Bronchial epithelial cell (primary cell): Measurements from ENCODE around the gene SNW1. TPM values are rescaled to one million over a fixed set of nuclear protein-coding genes. Genes with fewer than 3 reads are reported as not detected.

ENCODE experiments used
- DNase-seq: peaks from one replicate; pipeline ENCODE4 v3.0.0-alpha.2; 2010; ENCODE audit warnings: low read depth
- FAIRE-seq: peaks from 2 replicates; lab custom pipeline; 2011; peaks lifted over from hg19 to GRCh38; lab: Jason Lieb, UNC
- H3K27me3 ChIP-seq: 2 replicates; pipeline ENCODE4 v1.5.1; 2011; ENCODE audit warnings: low read length; ENCODE audit not compliant: control insufficient read depth, insufficient read depth
- H3K36me3 ChIP-seq: 2 replicates; pipeline ENCODE4 v1.5.1; 2011; ENCODE audit warnings: low read length; ENCODE audit not compliant: control insufficient read depth, insufficient read depth
- H3K4me3 ChIP-seq: 2 replicates; pipeline ENCODE4 v1.5.1; 2011; ENCODE audit warnings: mild to moderate bottlenecking, low read depth, low read length, control low read depth
- total RNA-seq: library from RNA; depleted of rRNA; stranded (reverse); fragments of >200 nt; gene quantifications from 2 replicates; pipeline ENCODE4 v1.2.1, GENCODE V29; 2014
- TF ChIP-seq, protein P1 (sequence below): IDR thresholded peaks from 2 replicates; pipeline ENCODE4 v1.5.1; 2011; ENCODE audit warnings: mild to moderate bottlenecking, moderate library complexity, low read length, control low read depth, inconsistent platforms; ENCODE audit not compliant: insufficient read depth, severe bottlenecking

SNW1 gene
- total RNA-seq: 45.5 and 76.8 TPM in 2 replicates

DNA sequence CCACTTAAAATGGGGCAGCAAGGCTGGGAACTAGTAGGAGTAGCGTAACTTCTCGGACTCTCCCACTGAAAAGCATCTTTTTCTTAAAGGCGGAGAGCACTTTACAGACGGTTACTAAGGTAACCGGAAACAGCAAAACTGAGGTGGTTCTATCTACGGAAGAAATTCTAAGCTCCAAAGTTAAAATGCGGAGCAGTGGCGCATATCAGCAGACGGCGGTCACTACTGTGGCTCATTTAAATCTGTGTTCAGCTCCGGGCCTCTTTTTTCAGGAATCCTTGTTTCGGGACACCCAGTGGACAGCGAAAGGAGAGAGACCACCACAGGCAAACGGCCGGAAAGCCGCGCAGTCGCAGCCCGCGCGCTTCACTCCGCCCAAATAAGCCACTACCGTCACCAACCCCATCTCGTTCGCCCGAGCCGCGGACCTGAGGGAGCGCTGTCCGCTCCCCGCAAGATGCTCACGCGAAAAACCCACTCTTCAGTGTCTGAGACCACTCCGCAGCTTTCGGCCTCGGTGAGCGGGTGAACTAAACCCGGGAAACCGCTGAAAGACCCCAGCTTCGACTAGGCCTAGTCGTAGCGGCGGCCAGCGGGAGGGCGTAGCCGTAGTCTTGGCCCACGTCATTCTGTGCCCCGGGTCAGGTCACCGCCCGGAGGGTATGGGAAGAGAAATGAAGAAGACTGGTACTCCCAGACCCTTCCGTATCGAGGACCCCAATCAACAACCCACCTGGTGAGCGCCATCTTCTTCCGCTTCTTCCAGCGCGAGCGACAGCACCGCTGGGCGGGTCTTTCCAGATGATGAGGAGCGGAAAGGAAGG is at the start of gene SNW1:
Gene SNW1, minus strand, starts transcription at position 776 of the 824 bp plus-strand sequence. Its CDS starts 29 bp downstream, at position 747.
- DNase-seq: peak; percentile 38
- no peak for FAIRE-seq
- TF ChIP-seq, protein P1, sequence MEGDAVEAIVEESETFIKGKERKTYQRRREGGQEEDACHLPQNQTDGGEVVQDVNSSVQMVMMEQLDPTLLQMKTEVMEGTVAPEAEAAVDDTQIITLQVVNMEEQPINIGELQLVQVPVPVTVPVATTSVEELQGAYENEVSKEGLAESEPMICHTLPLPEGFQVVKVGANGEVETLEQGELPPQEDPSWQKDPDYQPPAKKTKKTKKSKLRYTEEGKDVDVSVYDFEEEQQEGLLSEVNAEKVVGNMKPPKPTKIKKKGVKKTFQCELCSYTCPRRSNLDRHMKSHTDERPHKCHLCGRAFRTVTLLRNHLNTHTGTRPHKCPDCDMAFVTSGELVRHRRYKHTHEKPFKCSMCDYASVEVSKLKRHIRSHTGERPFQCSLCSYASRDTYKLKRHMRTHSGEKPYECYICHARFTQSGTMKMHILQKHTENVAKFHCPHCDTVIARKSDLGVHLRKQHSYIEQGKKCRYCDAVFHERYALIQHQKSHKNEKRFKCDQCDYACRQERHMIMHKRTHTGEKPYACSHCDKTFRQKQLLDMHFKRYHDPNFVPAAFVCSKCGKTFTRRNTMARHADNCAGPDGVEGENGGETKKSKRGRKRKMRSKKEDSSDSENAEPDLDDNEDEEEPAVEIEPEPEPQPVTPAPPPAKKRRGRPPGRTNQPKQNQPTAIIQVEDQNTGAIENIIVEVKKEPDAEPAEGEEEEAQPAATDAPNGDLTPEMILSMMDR: no peak
- Histone ChIP-seq H3K27me3 (no peaks in the 10 kb centered on the region), H3K4me3 (peak within 1 kb of the TSS; percentile 96), H3K36me3 (no peaks in the 10 kb centered on the region)

DNA sequence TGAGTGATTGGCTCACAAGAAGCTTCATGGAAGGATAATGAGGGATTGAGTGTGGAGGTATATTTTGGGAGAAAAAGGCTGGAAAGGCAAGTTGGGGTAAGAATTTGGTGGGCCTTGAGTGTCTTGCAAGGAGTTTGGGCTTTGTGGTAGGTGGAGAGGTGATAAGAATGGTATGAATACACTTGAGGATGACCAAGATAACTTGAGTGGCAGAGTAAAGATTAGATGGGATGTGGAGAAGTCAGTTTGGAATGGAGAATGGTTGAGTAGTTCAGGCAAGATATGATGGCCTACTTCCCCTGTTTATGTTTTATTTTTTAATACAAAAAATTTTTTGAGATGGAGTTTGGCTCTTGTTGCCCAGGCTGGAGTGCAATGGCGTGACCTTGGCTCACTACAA is 48.1 kb upstream of the SNW1 start:
- Histone ChIP-seq H3K36me3 (no peaks in the 10 kb centered on the region), H3K27me3 (no peaks in the 10 kb centered on the region), H3K4me3 (no peak overlapping the region)
- DNase-seq (no peak), FAIRE-seq (no peak)
- TF ChIP-seq, protein P1: no peak

- TF ChIP-seq, protein P1: no peak
- H3K36me3 ChIP-seq: no peaks in the 10 kb centered on the region
- DNase-seq: no peak
- no peaks in the 10 kb centered on the region for H3K27me3 ChIP-seq
- FAIRE-seq: no peak
- no peak overlapping the region for H3K4me3 ChIP-seq
Observed at GRCh38 chr14:77808250-77808649, 47.3 kb upstream of the SNW1 start.

GRCh38 chr14:77805706-77806105 is 44.8 kb upstream of the SNW1 start:
- DNase-seq: no peak
- Histone ChIP-seq H3K4me3 (no peak overlapping the region), H3K27me3 (no peaks in the 10 kb centered on the region), H3K36me3 (no peaks in the 10 kb centered on the region)
- FAIRE-seq: no peak
- TF ChIP-seq, protein P1: no peak

DNA sequence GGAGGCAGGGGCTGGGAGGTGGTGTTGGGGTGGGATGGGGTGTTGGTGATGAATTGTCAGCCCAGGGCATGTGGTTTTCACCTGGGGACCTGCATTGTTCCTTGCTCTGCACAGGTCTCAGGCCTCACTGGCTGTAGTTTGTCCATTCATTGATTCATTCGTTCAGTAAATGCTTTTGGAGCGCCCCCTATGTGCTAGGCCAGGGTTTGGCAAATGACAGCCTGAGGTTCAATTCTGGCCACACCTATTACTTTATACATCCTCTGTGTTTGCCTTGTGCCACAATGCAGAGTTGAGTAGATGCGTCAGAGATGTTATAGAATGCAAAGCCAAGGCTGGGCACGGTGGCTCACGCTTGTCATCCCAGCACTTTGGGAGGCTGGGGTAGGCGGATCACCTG is 43.6 kb upstream of the SNW1 start:
- DNase-seq (peak; percentile 35), FAIRE-seq (no peak)
- Histone ChIP-seq H3K4me3 (no peak overlapping the region), H3K27me3 (no peaks in the 10 kb centered on the region), H3K36me3 (no peaks in the 10 kb centered on the region)
- TF ChIP-seq, protein P1: peak; percentile 42
